Calu3 (cell line): ENCODE results near the gene TEAD4. TPM values are rescaled to one million over a fixed set of nuclear protein-coding genes. Genes with fewer than 3 reads are reported as not detected.

Experiments
- BruUV-seq: library from RNA; stranded (reverse); fragments of 400-500 nt; replicated peaks from 2 replicates; lab custom pipeline; 2021; lab: Mats Ljungman, UMichigan
- CTCF ChIA-PET: fragments of 300-600 bp; sonication (Branson Sonifier 250); formaldehyde crosslinking; loops from one replicate; lab custom pipeline; 2022; ENCODE audit warnings: antibody characterized with exemption; lab: Charles Lee
- DNase-seq: peaks from one replicate; pipeline ENCODE4 v3.0.0; 2022
- H3K27ac Mint-ChIP-seq: one replicate; pipeline ENCODE4 v1.8.0; 2022; ENCODE audit warnings: mixed read lengths; ENCODE audit not compliant: unreplicated experiment
- H3K27me3 Mint-ChIP-seq: one replicate; pipeline ENCODE4 v1.8.0; 2022; ENCODE audit warnings: mixed read lengths; ENCODE audit not compliant: unreplicated experiment
- H3K36me3 Mint-ChIP-seq: one replicate; pipeline ENCODE4 v1.8.0; 2022; ENCODE audit warnings: mild to moderate bottlenecking, moderate library complexity, mixed read lengths; ENCODE audit not compliant: insufficient read depth, unreplicated experiment
- H3K4me1 Mint-ChIP-seq: one replicate; pipeline ENCODE4 v1.8.0; 2022; ENCODE audit warnings: mild to moderate bottlenecking, low read depth, mixed read lengths; ENCODE audit not compliant: unreplicated experiment
- H3K4me3 Mint-ChIP-seq: one replicate; pipeline ENCODE4 v1.8.0; 2022; ENCODE audit warnings: mild to moderate bottlenecking, low read depth, moderate library complexity, mixed read lengths; ENCODE audit not compliant: unreplicated experiment
- H3K9me3 Mint-ChIP-seq: one replicate; pipeline ENCODE4 v1.8.0; 2022; ENCODE audit warnings: low read depth, mixed read lengths; ENCODE audit not compliant: unreplicated experiment
- intact Hi-C: fragments of 100-400 bp; cut with micrococcal nuclease; formaldehyde crosslinking; loops from one replicate; pipeline ENCODE4 v1.10.0; 2022; ENCODE audit not compliant: unreplicated experiment
- total RNA-seq: library from RNA; stranded (reverse); gene quantifications from 2 replicates; pipeline ENCODE4 v1.2.3, GENCODE V29; 2022
- TF ChIP-seq, protein P1 (sequence below): fragments of 200-600 bp; IDR thresholded peaks from one replicate; pipeline ENCODE4 v1.8.0; 2022; ENCODE audit warnings: antibody characterized with exemption; ENCODE audit not compliant: unreplicated experiment

Gene TEAD4
- total RNA-seq, 1 experiment from 2014 or later = 33.0 TPM

DNA sequence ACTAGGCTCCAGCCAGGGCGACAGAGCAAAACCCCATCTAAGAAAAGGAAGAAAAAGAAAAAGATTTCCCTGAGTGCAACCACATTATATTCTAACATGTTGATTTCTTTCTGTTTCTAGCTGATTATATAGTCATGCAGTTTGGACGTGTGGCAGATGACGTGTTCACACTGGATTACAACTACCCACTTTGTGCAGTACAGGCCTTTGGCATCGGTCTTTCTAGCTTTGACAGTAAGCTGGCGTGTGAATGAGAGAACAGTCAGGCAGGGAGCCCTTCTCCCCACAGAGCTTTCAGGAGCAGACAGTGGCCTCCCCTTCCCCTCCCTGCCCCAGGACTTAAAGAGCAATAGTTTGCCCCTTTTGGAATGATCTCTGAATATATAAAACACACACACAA lies 20.0 kb upstream of the TEAD4 start:
- intact Hi-C loops = no loop called here
- no peaks in the 10 kb centered on the region for H3K27me3 Mint-ChIP-seq
- H3K27ac Mint-ChIP-seq = no peak overlapping the region
- H3K4me3 Mint-ChIP-seq = no peak overlapping the region
- H3K4me1 Mint-ChIP-seq = peaks cover under 1% of the 10 kb centered on the region
- TF ChIP-seq, protein P1, sequence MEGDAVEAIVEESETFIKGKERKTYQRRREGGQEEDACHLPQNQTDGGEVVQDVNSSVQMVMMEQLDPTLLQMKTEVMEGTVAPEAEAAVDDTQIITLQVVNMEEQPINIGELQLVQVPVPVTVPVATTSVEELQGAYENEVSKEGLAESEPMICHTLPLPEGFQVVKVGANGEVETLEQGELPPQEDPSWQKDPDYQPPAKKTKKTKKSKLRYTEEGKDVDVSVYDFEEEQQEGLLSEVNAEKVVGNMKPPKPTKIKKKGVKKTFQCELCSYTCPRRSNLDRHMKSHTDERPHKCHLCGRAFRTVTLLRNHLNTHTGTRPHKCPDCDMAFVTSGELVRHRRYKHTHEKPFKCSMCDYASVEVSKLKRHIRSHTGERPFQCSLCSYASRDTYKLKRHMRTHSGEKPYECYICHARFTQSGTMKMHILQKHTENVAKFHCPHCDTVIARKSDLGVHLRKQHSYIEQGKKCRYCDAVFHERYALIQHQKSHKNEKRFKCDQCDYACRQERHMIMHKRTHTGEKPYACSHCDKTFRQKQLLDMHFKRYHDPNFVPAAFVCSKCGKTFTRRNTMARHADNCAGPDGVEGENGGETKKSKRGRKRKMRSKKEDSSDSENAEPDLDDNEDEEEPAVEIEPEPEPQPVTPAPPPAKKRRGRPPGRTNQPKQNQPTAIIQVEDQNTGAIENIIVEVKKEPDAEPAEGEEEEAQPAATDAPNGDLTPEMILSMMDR = no peak
- DNase-seq = no peak
- CTCF ChIA-PET = no interaction called here
- no peaks in the 10 kb centered on the region for H3K9me3 Mint-ChIP-seq
- BruUV-seq = no TSS peak
- peaks cover 15% of the 10 kb centered on the region for H3K36me3 Mint-ChIP-seq

DNA sequence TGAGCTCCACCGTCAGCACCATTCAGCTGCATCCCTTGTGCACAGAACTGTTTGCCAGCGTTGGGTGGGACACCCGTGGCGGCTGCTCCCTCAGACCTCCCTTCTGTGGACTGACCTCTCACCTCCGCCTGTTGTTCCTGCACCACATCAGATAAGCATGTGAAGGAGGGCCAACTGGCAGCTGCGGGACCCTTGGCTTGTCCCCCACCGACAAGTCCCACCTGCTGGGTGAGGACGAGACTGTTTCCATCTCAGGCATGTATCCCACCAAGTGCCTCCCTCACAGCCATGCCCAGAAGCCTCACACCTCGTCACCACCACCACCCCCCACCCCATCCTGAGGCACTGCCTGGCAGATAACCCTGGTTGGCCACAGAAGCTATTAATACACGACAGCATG lies 18.6 kb upstream of the TEAD4 start:
- CTCF ChIA-PET = interaction anchor here (0.7 kb wide), 1 partner anchor 105 kb away, joined by 5 read pairs; no protein-coding TSS in a partner anchor
- intact Hi-C loops = loop anchor here (10.0 kb wide), 1 partner anchor 46 kb away; the partner anchor contains the start of gene TULP3
- peaks cover 8% of the 10 kb centered on the region for H3K4me1 Mint-ChIP-seq

DNA sequence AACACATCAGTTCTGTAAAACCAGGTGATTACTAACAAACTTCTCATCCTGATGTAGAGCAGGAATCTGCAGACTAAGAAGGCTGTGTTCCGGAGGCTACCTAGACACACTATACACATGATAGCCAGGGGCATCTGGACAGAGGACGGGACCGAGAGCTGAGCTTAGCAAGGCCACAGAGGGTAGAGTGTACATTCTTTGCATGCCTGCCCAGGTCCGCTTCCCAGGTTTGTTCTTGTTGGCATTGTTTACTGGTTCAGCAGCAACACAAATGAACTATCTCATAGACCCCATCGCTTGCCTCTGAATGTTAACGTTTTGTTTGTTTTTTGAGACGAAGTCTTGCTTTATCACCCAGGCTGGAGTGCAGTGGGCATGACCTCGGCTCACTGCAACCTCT lies 17.7 kb upstream of the TEAD4 start:
- Mint-ChIP-seq H3K9me3 (no peaks in the 10 kb centered on the region), H3K4me3 (no peak overlapping the region), H3K27me3 (no peaks in the 10 kb centered on the region), H3K36me3 (peaks cover 15% of the 10 kb centered on the region), H3K27ac (no peak overlapping the region), H3K4me1 (peaks cover 8% of the 10 kb centered on the region)
- no TSS peak for BruUV-seq
- no peak for DNase-seq
- intact Hi-C loops = loop anchor here (10.0 kb wide), 1 partner anchor 47 kb away; the partner anchor contains the start of gene TULP3
- TF ChIP-seq, protein P1 = no peak
- CTCF ChIA-PET = interaction anchor here (0.7 kb wide), 2 partner anchors 18 to 46 kb away, joined by 3 to 7 read pairs; no protein-coding TSS in a partner anchor

More for the DNA sequence above, 18.6 kb upstream of the TEAD4 start:
- Mint-ChIP-seq H3K4me3 (no peak overlapping the region), H3K27ac (no peak overlapping the region), H3K36me3 (peaks cover 15% of the 10 kb centered on the region), H3K27me3 (no peaks in the 10 kb centered on the region), H3K9me3 (no peaks in the 10 kb centered on the region)
- TF ChIP-seq, protein P1 = no peak
- DNase-seq = no peak
- BruUV-seq = no TSS peak

DNA sequence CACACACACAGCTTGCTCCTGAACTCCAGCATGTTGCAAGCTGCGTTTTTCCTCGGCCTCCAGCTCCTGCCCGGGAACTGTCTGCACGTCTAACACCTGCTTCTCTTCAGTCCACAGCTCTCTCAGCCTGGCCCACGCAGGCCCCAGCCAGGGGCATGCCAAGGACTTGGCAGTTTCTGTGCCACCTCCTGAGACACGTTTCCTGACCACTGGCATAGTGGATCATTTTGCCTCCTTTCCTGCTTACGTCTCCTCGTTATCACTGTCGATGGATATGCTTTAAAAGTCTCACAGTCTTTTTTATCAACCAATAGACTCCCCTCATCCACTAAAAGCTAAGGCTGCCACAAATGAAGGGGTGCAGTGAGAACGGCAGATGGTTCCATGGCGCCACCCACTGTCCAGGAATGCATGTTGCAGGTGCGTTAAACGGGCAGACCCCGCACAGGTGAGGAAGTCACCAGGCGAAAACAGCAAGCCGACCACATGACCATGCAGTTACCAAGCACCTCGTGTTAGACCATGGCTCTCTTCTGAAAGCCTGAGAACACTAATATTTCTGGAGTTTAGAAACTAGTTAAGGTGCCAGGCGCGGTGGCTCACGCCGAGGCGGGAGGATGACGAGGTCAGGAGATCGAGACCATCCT lies 14.7 kb upstream of the TEAD4 start:
- TF ChIP-seq, protein P1 = peak; percentile 79
- intact Hi-C loops = loop anchor here (10.0 kb wide), 1 partner anchor 50 kb away; the partner anchor contains the start of gene TULP3
- no peaks in the 10 kb centered on the region for H3K27me3 Mint-ChIP-seq
- CTCF ChIA-PET = interaction anchor here (0.6 to 2.5 kb wide), 6 partner anchors 53 to 161 kb away, joined by 3 to 10 read pairs (median 4); partner anchors contain the start of gene TULP3
- H3K9me3 Mint-ChIP-seq = no peaks in the 10 kb centered on the region
- H3K4me3 Mint-ChIP-seq = peak overlapping the region; percentile 66
- H3K36me3 Mint-ChIP-seq = peaks cover 8% of the 10 kb centered on the region
- peaks cover 8% of the 10 kb centered on the region for H3K4me1 Mint-ChIP-seq
- no peak overlapping the region for H3K27ac Mint-ChIP-seq
- no TSS peak for BruUV-seq
- peak; percentile 84 for DNase-seq
